Uterus (tissue), 4 donors: Measurements from ENCODE around the gene ARSB. TPM values are rescaled to one million over a fixed set of nuclear protein-coding genes. Genes with fewer than 3 reads are reported as not detected.

Source experiments
- DNase-seq, 2 donors: peaks; one replicate each; pipeline ENCODE4 v3.0.0-alpha.2; 2019 to 2020
- H3K27ac ChIP-seq, 2 donors: fragments of 200-600 bp; sonication (generic); 1 replicate in 1 of 2; 2 replicates in 1 of 2; pipeline ENCODE4 v1.5.1; 2016 to 2018
- H3K27me3 ChIP-seq, 2 donors: fragments of 200-600 bp; sonication (generic); one replicate each; pipeline ENCODE4 v1.5.1; 2018 to 2019; ENCODE audit warnings: control low read depth in 1 of 2
- H3K36me3 ChIP-seq, 2 donors: fragments of 200-600 bp; sonication (generic); one replicate each; pipeline ENCODE4 v1.5.1; 2019; ENCODE audit warnings: control low read depth in 1 of 2
- H3K4me1 ChIP-seq, 2 donors: fragments of 200-600 bp; sonication (generic); one replicate each; pipeline ENCODE4 v1.5.1; 2018 to 2019; ENCODE audit warnings: control low read depth in 1 of 2
- H3K4me3 ChIP-seq, 2 donors: fragments of 200-600 bp; sonication (generic); 1 replicate in 1 of 2; 2 replicates in 1 of 2; pipeline ENCODE4 v1.5.1; 2018 to 2019; ENCODE audit warnings: mild to moderate bottlenecking in 1 of 2
- H3K9me3 ChIP-seq, 2 donors: fragments of 200-600 bp; sonication (generic); one replicate each; pipeline ENCODE4 v1.5.1; 2019; ENCODE audit warnings: control low read depth in 1 of 2
- POLR2A ChIP-seq, 2 donors: fragments of 450-650 bp; IDR thresholded peaks; one replicate each; pipeline ENCODE4 v1.6.1; 2016; ENCODE audit warnings: antibody characterized with exemption in 2 of 2, mild to moderate bottlenecking in 1 of 2, moderate library complexity in 1 of 2
- intact Hi-C: fragments of 100-400 bp; cut with DNase I; formaldehyde crosslinking; loops from one replicate; pipeline ENCODE4 v1.15.1; 2023; ENCODE audit warnings: low total_unique reads
- total RNA-seq, 4 donors: library from RNA; depleted of rRNA in 3 of 4; stranded (reverse); fragments of >200 nt in 3 of 4; gene quantifications; one replicate each; pipeline versions ENCODE4 v1.1.0 to v1.2.4, GENCODE V29; 2014 to 2023
- TF ChIP-seq, protein P1 (sequence below), 4 experiments: fragments of 200-600 bp in 2 of 4; fragments of 450-650 bp in 2 of 4; sonication (generic) in 2 of 4; IDR thresholded peaks; one replicate each; pipeline ENCODE4 v1.5.1; 2016 to 2019; ENCODE audit warnings: antibody characterized with exemption in 4 of 4, mild to moderate bottlenecking in 2 of 4, moderate library complexity in 1 of 4
- donor health status: DM: yes; HTN: yes; CAD: no.

The ARSB gene
- total RNA-seq, 4 donors from 2014 or later: 10.0 to 22.7 (median 15.1) TPM

DNA sequence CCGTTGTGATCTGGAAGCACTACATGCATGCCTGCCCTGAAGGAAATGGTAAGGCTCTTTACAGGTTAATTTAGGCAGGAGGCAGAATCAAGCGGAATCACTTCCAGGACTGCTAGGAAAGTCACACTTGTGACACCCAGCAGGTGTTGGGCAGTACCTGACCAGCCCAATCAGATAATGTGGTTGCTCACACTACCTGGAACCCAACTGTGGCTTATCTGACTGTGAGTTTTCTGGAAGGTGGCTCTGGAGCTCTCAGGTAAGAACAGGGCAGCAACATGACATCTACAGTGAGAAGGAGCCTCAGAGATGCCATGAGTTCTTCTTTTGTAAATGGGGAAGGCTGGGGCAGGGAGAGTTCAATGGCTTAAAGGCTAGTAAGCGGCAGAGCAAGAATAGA is 146.4 kb downstream of the ARSB start:
- H3K27ac ChIP-seq: no peak overlapping the region
- no peaks in the 10 kb centered on the region for H3K4me1 ChIP-seq
- intact Hi-C loops: no loop called here
- H3K9me3 ChIP-seq: no peaks in the 10 kb centered on the region
- no peak overlapping the region for H3K4me3 ChIP-seq
- H3K36me3 ChIP-seq: no peaks in the 10 kb centered on the region
- no peaks in the 10 kb centered on the region for H3K27me3 ChIP-seq
- no peak for TF ChIP-seq POLR2A (IDR thresholded peaks at IDR 0.05)
- TF ChIP-seq, protein P1, sequence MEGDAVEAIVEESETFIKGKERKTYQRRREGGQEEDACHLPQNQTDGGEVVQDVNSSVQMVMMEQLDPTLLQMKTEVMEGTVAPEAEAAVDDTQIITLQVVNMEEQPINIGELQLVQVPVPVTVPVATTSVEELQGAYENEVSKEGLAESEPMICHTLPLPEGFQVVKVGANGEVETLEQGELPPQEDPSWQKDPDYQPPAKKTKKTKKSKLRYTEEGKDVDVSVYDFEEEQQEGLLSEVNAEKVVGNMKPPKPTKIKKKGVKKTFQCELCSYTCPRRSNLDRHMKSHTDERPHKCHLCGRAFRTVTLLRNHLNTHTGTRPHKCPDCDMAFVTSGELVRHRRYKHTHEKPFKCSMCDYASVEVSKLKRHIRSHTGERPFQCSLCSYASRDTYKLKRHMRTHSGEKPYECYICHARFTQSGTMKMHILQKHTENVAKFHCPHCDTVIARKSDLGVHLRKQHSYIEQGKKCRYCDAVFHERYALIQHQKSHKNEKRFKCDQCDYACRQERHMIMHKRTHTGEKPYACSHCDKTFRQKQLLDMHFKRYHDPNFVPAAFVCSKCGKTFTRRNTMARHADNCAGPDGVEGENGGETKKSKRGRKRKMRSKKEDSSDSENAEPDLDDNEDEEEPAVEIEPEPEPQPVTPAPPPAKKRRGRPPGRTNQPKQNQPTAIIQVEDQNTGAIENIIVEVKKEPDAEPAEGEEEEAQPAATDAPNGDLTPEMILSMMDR (IDR thresholded peaks at IDR 0.05): no peak
- DNase-seq: no peak

DNA sequence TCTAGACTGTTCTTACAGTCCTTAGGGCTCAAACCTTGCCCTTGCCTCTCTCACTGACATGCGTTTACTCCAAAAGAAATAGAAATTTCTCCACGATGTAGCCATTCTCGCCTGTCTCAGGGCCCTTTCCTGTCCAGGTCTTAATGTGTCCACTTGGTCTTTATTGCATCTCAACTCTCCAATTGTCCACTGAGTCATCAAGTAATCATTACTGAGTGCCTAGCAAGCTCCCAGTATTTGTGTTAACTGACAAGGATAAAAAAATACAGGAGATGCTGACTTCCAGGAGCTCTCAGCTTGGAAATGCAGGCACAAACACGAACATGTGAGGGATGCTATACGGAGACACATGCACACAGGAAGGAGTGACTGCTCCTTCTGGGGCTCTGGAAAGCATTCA is 147.3 kb downstream of the ARSB start:
- intact Hi-C loops: no loop called here
- no peaks in the 10 kb centered on the region for H3K4me1 ChIP-seq
- no peak for DNase-seq
- H3K27me3 ChIP-seq: no peaks in the 10 kb centered on the region
- no peaks in the 10 kb centered on the region for H3K36me3 ChIP-seq
- TF ChIP-seq, protein P1 (IDR thresholded peaks at IDR 0.05): no peak
- no peak for TF ChIP-seq POLR2A (IDR thresholded peaks at IDR 0.05)
- H3K9me3 ChIP-seq: no peaks in the 10 kb centered on the region
- no peak overlapping the region for H3K4me3 ChIP-seq
- H3K27ac ChIP-seq: no peak overlapping the region

DNA sequence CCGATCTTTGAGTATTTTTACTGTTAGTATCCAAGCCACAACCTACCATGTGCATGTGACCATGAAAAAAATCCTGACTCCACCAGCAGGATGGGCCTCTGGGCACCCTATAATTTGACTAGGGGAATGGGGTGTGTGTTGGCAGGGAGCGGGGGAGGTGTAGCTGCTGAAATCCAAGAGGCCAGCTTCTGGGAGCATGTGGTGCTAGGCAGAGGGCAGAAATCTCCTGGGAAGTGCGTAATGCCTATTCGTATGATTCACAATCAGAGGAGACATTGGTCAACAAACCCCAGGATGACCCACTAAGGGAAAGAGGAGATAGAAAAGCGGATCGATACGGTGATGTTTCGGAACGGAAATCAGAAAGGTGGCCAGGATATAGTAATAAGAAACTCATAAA is 149.9 kb downstream of the ARSB start:
- H3K9me3 ChIP-seq: no peaks in the 10 kb centered on the region
- no peak overlapping the region for H3K4me3 ChIP-seq
- no peaks in the 10 kb centered on the region for H3K36me3 ChIP-seq
- TF ChIP-seq POLR2A (IDR thresholded peaks at IDR 0.05): no peak
- TF ChIP-seq, protein P1 (IDR thresholded peaks at IDR 0.05): no peak
- intact Hi-C loops: no loop called here
- no peaks in the 10 kb centered on the region for H3K4me1 ChIP-seq
- DNase-seq: no peak
- no peaks in the 10 kb centered on the region for H3K27me3 ChIP-seq
- H3K27ac ChIP-seq: no peak overlapping the region

DNA sequence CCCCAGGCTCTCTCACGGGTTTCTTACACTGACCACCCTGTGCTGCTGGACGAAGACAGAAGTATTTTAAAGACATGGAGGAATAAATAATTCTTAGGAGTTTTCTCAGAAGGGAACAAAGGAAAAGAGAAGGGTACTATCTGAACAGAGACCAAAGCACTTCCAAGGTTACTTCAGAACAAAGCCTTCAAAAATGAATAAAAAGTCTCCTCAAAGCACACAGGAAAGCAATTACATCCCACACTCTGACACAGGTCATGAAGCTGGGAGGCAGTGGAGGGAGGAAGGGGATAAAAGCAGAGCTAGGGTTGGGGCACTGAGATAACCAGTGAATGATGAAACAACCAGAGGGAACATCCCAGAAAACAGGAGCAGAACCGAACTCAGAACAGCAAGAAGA is 151.8 kb downstream of the ARSB start:
- Histone ChIP-seq H3K27me3 (no peaks in the 10 kb centered on the region), H3K4me3 (no peak overlapping the region), H3K4me1 (no peaks in the 10 kb centered on the region), H3K9me3 (no peaks in the 10 kb centered on the region), H3K27ac (peak overlapping the region; percentile 54 to 67), H3K36me3 (no peaks in the 10 kb centered on the region)
- DNase-seq: no peak
- TF ChIP-seq, protein P1 (IDR thresholded peaks at IDR 0.05): no peak
- TF ChIP-seq POLR2A (IDR thresholded peaks at IDR 0.05): no peak
- intact Hi-C loops: no loop called here

DNA sequence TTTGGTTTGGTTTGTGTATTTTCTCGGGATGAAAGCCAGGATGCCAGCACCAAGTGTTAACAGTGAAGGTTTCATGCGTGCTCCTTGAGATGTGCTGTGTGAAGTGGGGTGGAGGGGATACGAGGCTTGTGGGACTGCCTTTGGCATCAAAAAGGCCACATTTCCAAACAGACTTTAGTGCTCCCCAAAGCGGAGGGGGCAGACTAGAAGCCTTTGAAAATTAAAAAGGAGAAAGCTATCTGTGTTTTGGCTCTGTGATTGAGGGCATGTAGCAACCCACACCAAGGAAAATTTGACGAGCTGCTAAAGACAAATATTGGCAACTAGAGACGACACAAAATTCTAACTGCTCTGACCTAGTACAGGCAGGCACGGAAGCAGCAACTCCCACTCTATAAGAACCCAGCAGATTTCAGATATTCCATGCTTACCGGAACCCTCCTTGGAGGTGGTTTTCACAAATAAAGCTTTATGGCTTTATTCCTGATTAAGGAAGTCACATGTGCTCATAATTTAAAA is 154.5 kb downstream of the ARSB start:
- H3K27me3 ChIP-seq: no peaks in the 10 kb centered on the region
- no peaks in the 10 kb centered on the region for H3K4me1 ChIP-seq
- H3K36me3 ChIP-seq: no peaks in the 10 kb centered on the region
- no peaks in the 10 kb centered on the region for H3K9me3 ChIP-seq
- intact Hi-C loops: no loop called here
- H3K27ac ChIP-seq: peak overlapping the region; percentile 17 to 61
- TF ChIP-seq POLR2A (IDR thresholded peaks at IDR 0.05): no peak
- TF ChIP-seq, protein P1 (IDR thresholded peaks at IDR 0.05): no peak
- no peak overlapping the region for H3K4me3 ChIP-seq
- DNase-seq: no peak
